ENCODE results near the gene DNAI2. TPM values are rescaled to one million over a fixed set of nuclear protein-coding genes. Genes with fewer than 3 reads are reported as not detected.

The DNAI2 gene, protein sequence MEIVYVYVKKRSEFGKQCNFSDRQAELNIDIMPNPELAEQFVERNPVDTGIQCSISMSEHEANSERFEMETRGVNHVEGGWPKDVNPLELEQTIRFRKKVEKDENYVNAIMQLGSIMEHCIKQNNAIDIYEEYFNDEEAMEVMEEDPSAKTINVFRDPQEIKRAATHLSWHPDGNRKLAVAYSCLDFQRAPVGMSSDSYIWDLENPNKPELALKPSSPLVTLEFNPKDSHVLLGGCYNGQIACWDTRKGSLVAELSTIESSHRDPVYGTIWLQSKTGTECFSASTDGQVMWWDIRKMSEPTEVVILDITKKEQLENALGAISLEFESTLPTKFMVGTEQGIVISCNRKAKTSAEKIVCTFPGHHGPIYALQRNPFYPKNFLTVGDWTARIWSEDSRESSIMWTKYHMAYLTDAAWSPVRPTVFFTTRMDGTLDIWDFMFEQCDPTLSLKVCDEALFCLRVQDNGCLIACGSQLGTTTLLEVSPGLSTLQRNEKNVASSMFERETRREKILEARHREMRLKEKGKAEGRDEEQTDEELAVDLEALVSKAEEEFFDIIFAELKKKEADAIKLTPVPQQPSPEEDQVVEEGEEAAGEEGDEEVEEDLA
- total RNA-seq (2014; rRNA removed): not detected in 2 replicates
- Bru-seq, nascent RNA: percentile 8 among the genes with signal in this experiment
- percentile 23 among the genes with signal in this experiment for BruChase-seq, experiment 1, labeled RNA remaining after a 6-hour chase
- BruChase-seq, experiment 2, labeled RNA remaining after a 2-hour chase: percentile 17 among the genes with signal in this experiment
- long read RNA-seq: 0 reads

DNA sequence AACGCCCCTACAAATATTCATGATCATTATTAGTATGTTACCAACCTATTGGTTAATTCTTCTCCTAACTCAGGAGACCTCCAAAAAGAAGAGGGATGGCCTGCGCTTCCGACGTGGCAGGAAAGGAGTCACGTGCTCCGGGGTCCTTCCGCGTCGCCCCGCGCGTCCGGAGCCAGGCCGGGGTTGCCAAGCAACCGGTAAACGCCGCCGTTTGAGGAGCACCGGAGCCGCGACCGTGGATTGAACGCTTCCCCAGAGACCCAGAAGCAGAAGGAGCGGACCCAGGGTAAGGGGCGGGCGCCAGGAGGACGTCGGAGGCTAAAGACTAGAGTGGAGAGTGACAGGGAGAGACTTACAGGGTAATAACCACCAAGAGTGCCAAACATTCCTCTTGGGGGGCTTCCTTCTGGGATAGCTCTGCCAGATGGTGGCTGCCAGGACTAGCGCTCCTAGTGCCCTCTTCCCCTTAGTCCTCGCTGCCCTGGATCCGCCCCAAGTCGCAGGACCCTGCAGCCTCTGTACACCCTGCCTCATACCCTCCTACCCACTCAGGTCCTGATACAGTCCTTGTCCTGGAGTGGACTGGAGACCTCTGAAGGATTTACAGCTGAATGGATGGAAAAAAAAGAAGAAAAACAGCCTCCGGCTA, at the start of gene DNAI2:
Gene DNAI2, plus strand, starts transcription at position 175 of the 649 bp plus-strand sequence. CDS start 7,584 bp downstream, outside the sequence.
- Histone ChIP-seq H3K4me3 (ENCODE audit: low read length) (no peak within 1 kb of the TSS), H3K9me2 (replicated peaks; ENCODE audit: low read length) (no peaks in the 10 kb centered on the region), H3K4me2 (ENCODE audit: low read length) (no peak within 1 kb of the TSS), H3K9ac (ENCODE audit: low read length) (no peak within 1 kb of the TSS), H3K27me3 (ENCODE audit: low read length) (peaks cover 22% of the 10 kb centered on the region), H4K20me1 (ENCODE audit: low read length) (no peaks in the 10 kb centered on the region), H3K4me1 (ENCODE audit: insufficient read depth, low read length) (no peaks in the 10 kb centered on the region), H3K9me3 (ENCODE audit: low read length) (no peaks in the 10 kb centered on the region), H3K27ac (ENCODE audit: low read length) (no peak within 1 kb of the TSS), H3K36me3 (ENCODE audit: low read depth, low read length) (no peaks in the 10 kb centered on the region), H2AFZ (ENCODE audit: low read length) (no peak within 1 kb of the TSS), H3F3A (ENCODE audit: low read length, unreplicated experiment) (no peaks in the 10 kb centered on the region), H3K79me2 (ENCODE audit: low read length) (no peaks in the 10 kb centered on the region)
- ChIA-PET CTCF (no interaction called here), POLR2A (ENCODE audit: unreplicated experiment) (no interaction called here)
- ATAC-seq (no peak), DNase-seq (no peak)
- no TSS peak for BruUV-seq (replicated peaks)
- intact Hi-C loops (cut with micrococcal nuclease): no loop called here
- TF ChIP-seq EZH2phosphoT487 (IDR thresholded peaks at IDR 0.05; ENCODE audit: borderline replicate concordance, low read length) (no peak), EZH2 (IDR thresholded peaks at IDR 0.05; ENCODE audit: low read length, unreplicated experiment) (no peak), CTCF (conservative IDR thresholded peaks at IDR 0.05; ENCODE audit: low read depth, low read length) (no peak)

DNA sequence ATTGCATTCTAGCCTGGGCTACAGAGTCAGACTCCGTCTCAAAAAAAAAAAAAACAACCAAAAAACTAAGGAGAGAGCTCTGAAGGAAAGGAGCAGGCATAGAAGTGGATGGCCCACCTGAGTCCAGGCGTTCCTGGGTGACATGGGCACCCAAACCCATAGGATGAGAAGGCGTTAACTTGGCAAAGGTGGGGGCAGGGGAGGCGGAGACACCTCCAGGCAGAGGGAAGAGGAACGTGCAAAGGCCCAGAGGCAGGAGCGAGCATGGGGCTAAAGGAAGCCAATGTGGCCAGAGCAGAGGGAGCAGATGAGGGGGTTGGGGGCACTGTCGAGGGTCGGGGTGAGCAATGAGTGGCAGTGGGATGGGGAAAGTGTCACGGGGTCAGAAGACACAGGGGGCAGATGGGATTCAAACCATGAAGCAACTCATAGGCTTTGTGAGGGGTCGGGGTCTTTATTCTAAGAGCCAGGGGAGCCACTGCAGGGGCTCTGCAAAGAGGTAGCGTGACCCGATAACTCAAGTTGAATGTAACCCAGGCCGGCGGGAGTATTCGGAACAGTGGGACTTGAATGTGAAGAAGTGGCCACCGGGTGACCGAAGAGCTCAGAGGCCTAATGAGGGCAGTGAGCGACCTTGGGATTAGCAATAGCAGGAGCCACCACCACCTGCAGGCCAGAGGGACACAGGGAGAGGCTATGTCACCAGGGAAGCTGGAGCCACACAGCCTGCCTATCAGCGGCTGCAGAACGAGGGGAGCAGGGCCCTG, 48.9 kb upstream of the DNAI2 start:
- TF ChIP-seq EZH2phosphoT487 (IDR thresholded peaks at IDR 0.05; ENCODE audit: borderline replicate concordance, low read length) (no peak), EZH2 (IDR thresholded peaks at IDR 0.05; ENCODE audit: low read length, unreplicated experiment) (no peak), CTCF (conservative IDR thresholded peaks at IDR 0.05; ENCODE audit: low read depth, low read length) (no peak)
- CTCF ChIA-PET: no interaction called here
- H3K79me2 ChIP-seq (ENCODE audit: low read length): no peaks in the 10 kb centered on the region
- no peaks in the 10 kb centered on the region for H3K9me2 ChIP-seq (replicated peaks; ENCODE audit: low read length)
- no peak overlapping the region for H3K4me2 ChIP-seq (ENCODE audit: low read length)
- intact Hi-C loops (cut with micrococcal nuclease): no loop called here
- no peaks in the 10 kb centered on the region for H3F3A ChIP-seq (ENCODE audit: low read length, unreplicated experiment)
- no peaks in the 10 kb centered on the region for H3K4me1 ChIP-seq (ENCODE audit: insufficient read depth, low read length)
- H3K4me3 ChIP-seq (ENCODE audit: low read length): no peak overlapping the region
- no peak overlapping the region for H3K27ac ChIP-seq (ENCODE audit: low read length)
- no peak for ATAC-seq
- H2AFZ ChIP-seq (ENCODE audit: low read length): no peak overlapping the region
- no TSS peak for BruUV-seq (replicated peaks)
- no peaks in the 10 kb centered on the region for H3K27me3 ChIP-seq (ENCODE audit: low read length)
- H3K36me3 ChIP-seq (ENCODE audit: low read depth, low read length): no peaks in the 10 kb centered on the region
- H3K9ac ChIP-seq (ENCODE audit: low read length): no peak overlapping the region
- H3K9me3 ChIP-seq (ENCODE audit: low read length): no peaks in the 10 kb centered on the region
- no peaks in the 10 kb centered on the region for H4K20me1 ChIP-seq (ENCODE audit: low read length)
- POLR2A ChIA-PET (ENCODE audit: unreplicated experiment): no interaction called here
- no peak for DNase-seq
